WTC11 (cell line): ENCODE measurements around the gene SH2D1B. TPM values are rescaled to one million over a fixed set of nuclear protein-coding genes. Genes with fewer than 3 reads are reported as not detected.

ENCODE experiments used
- ATAC-seq: fragments of 200-7000 bp; cut with Tn5 transposase; 2 replicates; pipeline ENCODE4 v1.10.0; 2021; ENCODE audit warnings: mild to moderate bottlenecking, moderate library complexity
- CTCF ChIA-PET: fragments of 300-600 bp; sonication (Branson Sonifier 250); formaldehyde crosslinking; loops from one replicate; lab custom pipeline; 2021; ENCODE audit warnings: antibody characterized with exemption; lab: Charles Lee
- POLR2A ChIA-PET: fragments of 350-600 bp; sonication (Branson Sonifier 250); formaldehyde crosslinking; loops from one replicate; lab custom pipeline; 2021; ENCODE audit warnings: antibody characterized with exemption; lab: Charles Lee
- DNase-seq: peaks from one replicate; pipeline ENCODE4 v3.0.0; 2021; ENCODE audit warnings: low spot score
- H3K27ac Mint-ChIP-seq: 2 replicates; pipeline ENCODE4 v1.8.0; 2021; ENCODE audit warnings: mixed read lengths
- H3K27me3 Mint-ChIP-seq: 2 replicates; pipeline ENCODE4 v1.8.0; 2021; ENCODE audit warnings: low read depth, mild to moderate bottlenecking, moderate library complexity, mixed read lengths
- H3K36me3 Mint-ChIP-seq: 2 replicates; pipeline ENCODE4 v1.8.0; 2021; ENCODE audit warnings: mixed read lengths
- H3K4me1 Mint-ChIP-seq: 2 replicates; pipeline ENCODE4 v1.8.0; 2022; ENCODE audit warnings: mixed read lengths
- H3K4me3 Mint-ChIP-seq: 2 replicates; pipeline ENCODE4 v1.8.0; 2021; ENCODE audit warnings: mild to moderate bottlenecking, moderate library complexity, mixed read lengths
- H3K9me3 Mint-ChIP-seq: 2 replicates; pipeline ENCODE4 v1.8.0; 2021; ENCODE audit warnings: mixed read lengths
- AR ChIP-seq: fragments of 250-450 bp; sonication (Bioruptor Pico); IDR thresholded peaks from 2 replicates; pipeline ENCODE4 v1.9.0; 2021; ENCODE audit warnings: mild to moderate bottlenecking
- ARID4B ChIP-seq: sonication (generic); formaldehyde crosslinking; IDR thresholded peaks from 2 replicates; pipeline ENCODE4 v1.8.0; 2023; ENCODE audit warnings: missing genetic modification reagents, mild to moderate bottlenecking, borderline replicate concordance
- ATF1 ChIP-seq: sonication (generic); formaldehyde crosslinking; IDR thresholded peaks from 2 replicates; pipeline ENCODE4 v1.8.1; 2023; ENCODE audit warnings: mild to moderate bottlenecking, moderate library complexity, missing genetic modification reagents
- ATF2 ChIP-seq: sonication (generic); formaldehyde crosslinking; IDR thresholded peaks from 2 replicates; pipeline ENCODE4 v1.8.1; 2022; ENCODE audit warnings: low read depth, missing genetic modification reagents, borderline replicate concordance
- FOXJ3 ChIP-seq: sonication (generic); formaldehyde crosslinking; IDR thresholded peaks from 2 replicates; pipeline ENCODE4 v1.9.0; 2021; ENCODE audit warnings: missing genetic modification reagents, mild to moderate bottlenecking, borderline replicate concordance
- FOXP1 ChIP-seq: sonication (generic); formaldehyde crosslinking; IDR thresholded peaks from 2 replicates; pipeline ENCODE4 v1.8.0; 2022; ENCODE audit warnings: missing genetic modification reagents, mild to moderate bottlenecking, moderate library complexity, borderline replicate concordance
- GRHL2 ChIP-seq: fragments of 250-450 bp; sonication (Bioruptor Pico); IDR thresholded peaks from 2 replicates; pipeline ENCODE4 v1.8.0; 2022; ENCODE audit warnings: mild to moderate bottlenecking, moderate library complexity; ENCODE audit not compliant: insufficient replicate concordance, severe bottlenecking
- HMGA2 ChIP-seq: fragments of 250-450 bp; sonication (Bioruptor Pico); IDR thresholded peaks from 2 replicates; pipeline ENCODE4 v1.4.0; 2021; ENCODE audit warnings: mild to moderate bottlenecking, moderate library complexity
- IRF1 ChIP-seq: sonication (generic); formaldehyde crosslinking; IDR thresholded peaks from 2 replicates; pipeline ENCODE4 v1.8.0; 2023; ENCODE audit warnings: missing genetic modification reagents
- KAT7 ChIP-seq: sonication (generic); formaldehyde crosslinking; IDR thresholded peaks from 2 replicates; pipeline ENCODE4 v1.8.1; 2023; ENCODE audit warnings: missing genetic modification reagents, mild to moderate bottlenecking, borderline replicate concordance
- NFE2L1 ChIP-seq: sonication (generic); formaldehyde crosslinking; IDR thresholded peaks from 2 replicates; pipeline ENCODE4 v1.8.1; 2023; ENCODE audit warnings: missing genetic modification reagents
- RORB ChIP-seq: fragments of 250-450 bp; sonication (Bioruptor Pico); IDR thresholded peaks from 2 replicates; pipeline ENCODE4 v1.9.0; 2021; ENCODE audit warnings: mild to moderate bottlenecking
- TEAD1 ChIP-seq: sonication (generic); formaldehyde crosslinking; IDR thresholded peaks from 2 replicates; pipeline ENCODE4 v1.8.0; 2022; ENCODE audit warnings: mild to moderate bottlenecking, missing genetic modification reagents
- ZNF281 ChIP-seq: sonication (generic); formaldehyde crosslinking; IDR thresholded peaks from 2 replicates; pipeline ENCODE4 v1.8.0; 2023; ENCODE audit warnings: mild to moderate bottlenecking, missing genetic modification reagents
- ZNF317 ChIP-seq: sonication (generic); formaldehyde crosslinking; IDR thresholded peaks from 2 replicates; pipeline ENCODE4 v1.8.1; 2023; ENCODE audit warnings: low read depth, mild to moderate bottlenecking, moderate library complexity, missing genetic modification reagents, borderline replicate concordance
- ZNF396 ChIP-seq: fragments of 250-450 bp; sonication (Bioruptor Pico); IDR thresholded peaks from 2 replicates; pipeline ENCODE4 v1.8.0; 2021; ENCODE audit warnings: mild to moderate bottlenecking, moderate library complexity, borderline replicate concordance
- ZNF425 ChIP-seq: fragments of 250-450 bp; sonication (Bioruptor Pico); conservative IDR thresholded peaks from 2 replicates; pipeline ENCODE4 v1.9.0; 2021; ENCODE audit warnings: mild to moderate bottlenecking
- ZNF671 ChIP-seq: fragments of 250-450 bp; sonication (Bioruptor Pico); IDR thresholded peaks from 2 replicates; pipeline ENCODE4 v1.8.0; 2021; ENCODE audit warnings: mild to moderate bottlenecking
- total RNA-seq: library from RNA; stranded (reverse); gene quantifications from 3 replicates; pipeline ENCODE4 v1.2.3, GENCODE V29; 2021

The SH2D1B gene
- total RNA-seq, 1 experiment from 2014 or later, result not detected

GRCh38 chr1:162370161-162370560, 41.8 kb downstream of the SH2D1B start:
- TF ChIP-seq ZNF671 (CRISPR knock-in tag), result no peak
- no peak for TF ChIP-seq ZNF425
- no peak for TF ChIP-seq KAT7
- TF ChIP-seq AR (CRISPR knock-in tag), result no peak
- TF ChIP-seq ZNF317 (CRISPR knock-in tag), result no peak
- TF ChIP-seq ARID4B (CRISPR knock-in tag), result no peak
- no peak for TF ChIP-seq HMGA2 (CRISPR knock-in tag)
- DNase-seq (no peak), ATAC-seq (no peak)

GRCh38 chr1:162369571-162369970, 42.4 kb downstream of the SH2D1B start:
- ChIA-PET CTCF (interaction anchor here (4.1 kb wide), 1 partner anchor 12 kb away, joined by 27 read pairs; no protein-coding TSS in a partner anchor), POLR2A (no interaction called here)
- no peaks in the 10 kb centered on the region for H3K27me3 Mint-ChIP-seq
- no peaks in the 10 kb centered on the region for H3K4me1 Mint-ChIP-seq
- DNase-seq (no peak), ATAC-seq (no peak)
- H3K27ac Mint-ChIP-seq, result no peak overlapping the region
- H3K4me3 Mint-ChIP-seq, result no peak overlapping the region
- H3K36me3 Mint-ChIP-seq, result peaks cover 2% of the 10 kb centered on the region; the same call in 1 of the 2 replicates
- H3K9me3 Mint-ChIP-seq, result no peaks in the 10 kb centered on the region
- TF ChIP-seq FOXP1 (no peak), ZNF425 (no peak), GRHL2 (CRISPR knock-in tag) (no peak), ZNF396 (CRISPR knock-in tag) (no peak), ZNF281 (CRISPR knock-in tag) (no peak), RORB (CRISPR knock-in tag) (no peak), NFE2L1 (no peak), IRF1 (no peak), FOXJ3 (CRISPR knock-in tag) (no peak), ATF2 (no peak), TEAD1 (CRISPR knock-in tag) (no peak), ATF1 (CRISPR knock-in tag) (no peak)

More at GRCh38 chr1:162370161-162370560, 41.8 kb downstream of the SH2D1B start:
- peaks cover 2% of the 10 kb centered on the region; the same call in 1 of the 2 replicates for H3K36me3 Mint-ChIP-seq
- CTCF ChIA-PET, result interaction anchor here (2.2 kb wide), 1 partner anchor 12 kb away, joined by 9 read pairs; no protein-coding TSS in a partner anchor
- H3K27ac Mint-ChIP-seq, result no peak overlapping the region
- H3K4me3 Mint-ChIP-seq, result no peak overlapping the region
- POLR2A ChIA-PET, result no interaction called here
- H3K4me1 Mint-ChIP-seq, result no peaks in the 10 kb centered on the region
- H3K9me3 Mint-ChIP-seq, result no peaks in the 10 kb centered on the region
- H3K27me3 Mint-ChIP-seq, result no peaks in the 10 kb centered on the region
